Stimulated activated CD4-positive, alpha-beta T cell treated with anti-CD3 and anti-CD28 coated beads, Interleukin-1b, Interleukin-23, amount 100 ng/mL, for 24 hours (primary cell): ENCODE results near the gene LUZP2.

Experiments used
- DNase-seq, 4 experiments: peaks; one replicate each; pipeline ENCODE4 v3.0.0-alpha.2; 2020; ENCODE audit warnings: low read depth in 4 of 4, low spot score in 1 of 4

LUZP2 gene

DNA sequence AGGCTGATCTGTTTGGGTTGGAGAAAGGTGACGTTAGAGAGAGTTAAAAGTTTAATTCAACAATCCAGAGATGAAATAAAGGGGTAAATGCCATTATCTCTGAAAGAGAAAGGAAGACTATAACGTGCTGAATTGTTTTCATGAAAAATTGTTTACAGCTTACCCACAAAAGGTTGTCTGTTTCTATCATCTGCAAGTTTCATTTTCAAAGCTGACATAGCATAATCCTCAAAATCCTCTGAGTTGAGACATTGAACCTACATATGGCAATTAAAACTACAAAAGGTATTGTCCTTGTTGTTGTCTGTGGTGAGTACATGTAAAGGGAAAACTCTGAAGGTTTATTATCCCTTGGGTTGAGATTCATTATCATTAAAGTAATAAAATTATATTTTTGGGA lies 569.9 kb downstream of the LUZP2 start:
- DNase-seq: no peak

DNA sequence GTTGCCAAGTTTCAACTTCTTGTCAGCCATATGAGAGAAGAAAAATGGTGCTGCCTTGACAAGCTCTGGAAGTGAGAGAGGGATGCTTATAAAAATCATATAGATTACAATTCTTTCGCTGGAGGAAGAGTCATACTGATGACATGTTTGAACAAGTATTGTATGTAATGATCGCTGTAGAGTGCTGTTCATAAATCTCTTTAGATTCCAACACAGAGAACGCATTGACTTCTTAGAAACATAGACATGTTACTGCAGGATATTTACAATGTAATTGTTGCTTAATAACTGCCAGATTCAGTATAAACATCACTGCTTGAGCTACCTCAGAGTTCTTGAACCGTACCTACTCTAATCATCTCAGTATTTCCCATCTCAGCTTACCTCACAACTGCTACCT lies 571.6 kb downstream of the LUZP2 start:
- no peak for DNase-seq

DNA sequence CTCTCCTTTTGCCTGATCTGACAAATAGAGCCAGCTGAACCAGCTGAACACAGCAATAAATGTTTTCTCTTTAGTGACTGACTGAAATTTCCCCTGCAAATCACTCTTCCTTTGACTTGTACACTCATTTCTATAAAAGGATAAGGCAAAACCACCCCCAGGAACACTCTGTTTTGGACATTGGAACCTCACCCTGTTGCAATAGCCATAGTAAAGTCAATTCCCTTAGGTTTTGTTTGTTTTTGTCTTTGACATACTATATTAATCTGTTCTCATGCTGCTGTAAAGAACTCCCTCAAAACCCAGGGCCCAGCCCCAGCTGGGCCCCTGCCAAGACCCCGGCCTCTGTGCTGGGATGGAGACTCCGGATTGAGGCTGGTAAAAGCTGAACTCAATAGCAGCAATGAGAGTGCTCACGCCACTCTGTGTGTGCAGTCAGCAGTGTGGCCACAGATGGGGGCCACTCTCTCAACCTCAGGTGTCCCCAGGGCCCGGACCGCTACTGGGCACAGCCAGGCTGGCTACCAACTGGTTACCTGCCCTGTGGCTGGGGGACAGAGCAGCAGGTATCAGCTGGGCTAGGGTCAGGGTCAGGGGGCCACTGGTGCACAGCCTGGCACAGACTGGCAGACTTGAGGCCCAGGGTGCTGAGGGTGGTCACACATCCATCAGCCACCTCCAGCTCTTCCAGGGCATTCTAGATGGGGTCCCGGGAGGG lies 597.4 kb downstream of the LUZP2 start:
- DNase-seq: no peak

DNA sequence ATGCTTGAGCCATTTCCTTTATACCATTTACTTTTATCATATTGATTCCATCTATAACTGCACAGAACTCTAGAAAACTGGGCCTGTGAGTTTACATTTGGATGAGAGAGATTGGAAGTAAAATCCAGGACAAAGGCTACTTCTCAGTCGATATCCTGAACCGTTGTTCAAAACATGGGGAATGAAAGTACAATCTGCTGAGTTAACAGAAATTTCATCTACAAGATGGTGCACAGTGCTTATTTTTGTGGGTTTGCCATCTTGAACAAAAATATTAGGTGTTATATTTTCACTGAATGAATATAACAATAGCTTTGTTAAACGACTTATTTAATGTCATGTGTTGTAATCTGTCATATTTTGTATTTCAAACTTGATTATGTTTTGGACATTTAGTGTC lies 622.6 kb downstream of the LUZP2 start:
- no peak for DNase-seq
